Stimulated activated CD4-positive, alpha-beta T cell treated with anti-CD3 and anti-CD28 coated beads, Interleukin-1b, Interleukin-23, amount 100 ng/mL, for 24 hours (primary cell): ENCODE measurements around the gene NCOA6.

Experiments used
- DNase-seq, 4 experiments: peaks; one replicate each; pipeline ENCODE4 v3.0.0-alpha.2; 2020; ENCODE audit warnings: low read depth in 4 of 4, low spot score in 1 of 4

NCOA6 gene

DNA sequence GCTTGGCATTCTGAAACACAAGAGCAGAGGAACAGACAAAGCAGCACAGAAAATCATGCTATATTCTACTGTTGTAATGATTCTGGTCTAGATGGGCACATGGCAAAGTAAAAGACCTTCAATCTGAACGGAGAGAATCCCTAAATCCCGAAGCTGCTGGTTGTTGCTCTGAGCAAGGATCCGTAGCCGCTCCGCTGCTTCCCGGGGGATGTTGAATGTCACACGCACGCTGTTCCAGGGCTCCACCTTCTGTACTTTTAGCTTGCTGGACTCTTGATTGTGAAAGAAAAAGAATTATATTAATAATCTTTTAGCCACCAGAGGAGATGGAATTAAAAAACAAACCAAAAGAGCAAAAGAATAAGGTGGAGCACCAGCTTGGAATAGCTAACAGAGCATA is 49.3 kb downstream of the NCOA6 start:
- DNase-seq: no peak

GRCh38 chr20:34774886-34775285 is 50.6 kb downstream of the NCOA6 start:
- DNase-seq: no peak

DNA sequence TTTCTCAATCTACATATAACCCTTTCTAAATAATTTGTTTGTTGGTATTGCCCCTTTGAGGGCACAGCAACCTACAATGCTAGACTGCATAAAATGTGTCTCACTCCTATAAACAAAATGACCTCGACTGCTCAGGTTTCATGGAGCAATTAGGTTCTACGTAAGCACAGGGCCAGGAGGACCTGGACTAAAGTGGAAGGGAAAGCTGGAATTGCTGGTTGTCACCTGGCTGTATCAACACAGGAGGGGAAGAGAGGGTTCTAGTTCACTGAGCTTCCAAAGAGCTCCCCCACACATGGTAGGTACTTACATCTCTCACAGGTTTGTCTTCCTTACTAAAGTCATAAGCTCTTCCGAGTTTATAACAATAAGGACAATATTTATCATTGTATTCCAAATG is 51.0 kb downstream of the NCOA6 start:
- DNase-seq: no peak

DNA sequence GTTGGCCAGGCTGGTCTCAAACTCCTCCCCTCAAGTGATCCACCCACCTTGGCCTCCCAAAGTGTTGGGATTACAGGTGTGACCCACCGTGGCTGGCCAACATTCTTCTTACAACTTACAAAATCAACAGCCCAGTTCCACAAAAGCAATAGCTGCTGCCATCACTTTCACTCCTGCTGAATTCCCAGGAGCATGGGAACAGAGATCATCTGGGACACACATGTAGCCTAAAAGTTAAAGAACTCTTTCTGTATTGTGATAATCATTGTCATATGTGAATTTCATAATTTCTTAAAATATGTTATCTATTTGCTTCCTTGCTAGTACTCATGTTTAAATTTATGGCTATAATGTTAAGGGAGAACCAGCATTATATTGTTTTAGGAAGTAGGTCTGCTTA is 51.7 kb downstream of the NCOA6 start:
- no peak for DNase-seq

GRCh38 chr20:34772437-34772836 is 53.0 kb downstream of the NCOA6 start:
- DNase-seq: no peak

- no peak for DNase-seq
Observed at GRCh38 chr20:34771680-34772081, 53.8 kb downstream of the NCOA6 start.

DNA sequence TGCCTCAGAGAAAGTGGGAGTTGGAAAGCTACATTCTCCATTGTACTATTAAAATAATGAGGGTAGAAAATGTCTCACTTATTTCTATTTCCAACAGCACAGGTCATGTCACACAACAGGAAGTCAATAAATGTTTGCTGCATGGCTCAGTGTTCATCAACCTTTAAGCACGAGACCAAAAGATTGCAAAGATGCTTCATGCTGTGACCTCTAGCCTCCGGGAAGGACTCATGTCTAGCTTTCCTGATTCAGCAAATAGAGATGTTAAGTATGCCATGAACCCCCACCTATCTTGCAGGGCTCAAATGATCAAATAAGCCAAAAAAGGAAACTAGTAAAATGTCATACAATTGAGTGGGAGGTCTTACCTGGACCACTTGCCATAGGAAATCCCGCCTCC is 57.4 kb downstream of the NCOA6 start:
- DNase-seq: no peak

DNA sequence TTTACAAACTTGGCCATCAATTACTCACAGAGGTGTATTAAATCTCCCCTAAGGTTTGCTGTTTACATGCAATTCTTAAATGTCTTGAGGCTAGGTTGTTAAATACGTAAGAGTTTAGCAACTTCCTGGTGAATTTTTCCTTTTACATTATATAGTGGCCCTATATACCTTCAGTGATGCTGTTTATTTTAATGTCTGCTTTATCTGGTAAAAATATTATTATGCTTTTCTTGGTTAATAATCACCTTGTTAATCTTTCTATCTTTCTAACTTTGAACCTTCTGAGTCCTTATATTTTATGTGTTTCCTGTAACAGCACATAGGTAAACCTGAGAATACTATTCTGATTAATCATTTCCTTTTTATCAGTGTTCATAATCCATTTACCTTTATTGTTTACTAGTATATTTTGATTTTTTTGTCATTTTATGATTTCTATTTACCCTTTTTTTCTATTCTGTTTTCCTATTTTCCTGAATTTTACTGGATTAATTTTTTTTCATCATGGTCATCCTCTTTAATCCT is 63.4 kb downstream of the NCOA6 start:
- no peak for DNase-seq

GRCh38 chr20:34755367-34755766 is 70.1 kb downstream of the NCOA6 start:
- no peak for DNase-seq

GRCh38 chr20:34754611-34755010 is 70.8 kb downstream of the NCOA6 start:
- DNase-seq: no peak

DNA sequence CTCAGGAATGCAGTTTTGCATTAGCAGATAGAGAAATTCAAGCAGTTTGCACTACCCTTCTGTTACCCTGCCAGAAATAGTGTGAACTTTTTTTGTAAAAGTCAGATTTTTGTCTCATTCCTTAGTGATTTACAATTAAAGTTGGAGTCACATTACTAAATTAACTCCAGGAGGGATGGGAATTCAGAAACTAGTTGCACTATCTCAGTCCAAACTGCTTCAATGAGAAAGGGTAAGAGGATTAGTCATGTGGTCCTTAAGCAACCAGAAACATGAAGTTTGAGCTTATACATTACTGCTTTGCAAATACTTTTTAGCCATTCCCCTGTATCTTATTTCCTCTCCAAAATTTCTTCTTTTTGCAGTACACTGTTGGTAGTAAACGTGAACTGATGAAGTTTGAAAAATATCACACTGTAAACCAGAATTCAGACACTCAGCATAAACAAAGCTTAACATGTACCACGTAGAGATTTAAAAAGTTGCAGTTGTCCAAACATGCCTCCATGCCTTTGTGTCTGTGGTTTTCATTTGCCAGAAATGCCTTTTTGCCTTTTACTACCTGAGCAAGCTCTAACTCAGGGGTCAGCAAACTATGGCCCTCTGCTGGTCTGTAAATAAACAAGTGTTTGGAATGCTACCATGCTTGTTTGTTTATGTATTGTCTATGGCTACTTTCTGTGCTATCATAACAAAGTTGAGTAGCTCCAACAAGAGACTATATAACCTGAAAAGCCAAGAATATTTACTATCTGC is 71.6 kb downstream of the NCOA6 start:
- DNase-seq: no peak

- DNase-seq: no peak
Observed at GRCh38 chr20:34751453-34751852, 74.0 kb downstream of the NCOA6 start.

- DNase-seq: no peak
Observed at GRCh38 chr20:34750484-34750883, 75.0 kb downstream of the NCOA6 start.

DNA sequence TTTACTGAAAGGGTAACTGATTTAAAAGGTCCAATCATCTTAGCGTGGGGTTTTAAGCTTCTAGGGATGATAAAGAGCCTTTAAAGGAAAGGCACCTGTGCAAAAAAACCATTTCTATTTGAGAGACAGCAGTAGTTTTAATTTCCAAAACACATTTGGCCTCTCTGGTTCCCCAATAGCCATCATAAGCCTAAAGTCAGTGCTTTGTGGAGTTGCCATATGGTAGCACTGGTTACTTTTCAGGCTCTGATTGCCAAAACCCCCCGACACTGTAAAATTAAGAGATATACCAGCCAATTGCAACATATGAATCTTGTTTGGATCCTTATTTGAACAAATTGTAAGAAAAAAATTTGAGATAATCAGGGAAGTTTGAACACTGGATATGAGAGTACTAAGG is 76.7 kb downstream of the NCOA6 start:
- DNase-seq: no peak

DNA sequence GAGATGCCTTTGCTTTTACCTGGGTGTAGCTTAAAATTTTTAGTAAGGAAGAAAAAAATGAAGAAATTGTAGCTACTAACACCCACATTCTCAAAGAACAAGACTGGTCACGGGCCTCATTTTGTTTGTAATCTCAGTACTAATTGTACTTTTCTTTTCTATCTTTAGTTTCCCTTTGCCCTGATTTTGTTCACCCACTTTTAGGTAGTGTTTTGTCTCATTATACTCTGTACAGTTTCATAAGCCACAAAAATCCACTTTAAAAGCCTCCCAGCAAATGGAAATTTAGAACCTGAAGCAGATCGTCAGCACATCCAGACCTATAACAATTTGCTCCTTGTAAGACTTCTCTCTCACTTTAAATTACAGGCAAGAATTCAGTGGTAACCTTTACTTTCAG is 78.0 kb downstream of the NCOA6 start:
- DNase-seq: no peak

DNA sequence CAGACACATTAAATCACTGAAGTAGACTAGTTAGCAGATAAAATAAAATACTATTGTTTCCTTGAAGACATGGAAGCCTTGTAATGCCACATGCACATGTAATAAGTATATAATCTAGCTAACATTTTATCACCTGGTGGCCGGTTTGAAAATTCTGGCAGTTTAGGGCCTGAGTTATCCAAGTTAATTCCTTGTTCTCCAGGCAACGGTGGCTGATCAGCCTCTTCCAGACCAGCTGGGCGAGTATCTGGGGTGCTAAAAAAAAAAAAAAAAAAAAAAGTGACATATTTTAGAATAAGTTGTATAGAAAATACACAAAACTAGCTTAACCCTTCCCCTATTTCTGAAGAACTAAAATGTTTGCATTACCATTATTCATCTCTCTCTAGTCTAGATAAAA is 78.8 kb downstream of the NCOA6 start:
- DNase-seq: no peak

- no peak for DNase-seq
Observed at GRCh38 chr20:34744847-34745246, 80.6 kb downstream of the NCOA6 start.

DNA sequence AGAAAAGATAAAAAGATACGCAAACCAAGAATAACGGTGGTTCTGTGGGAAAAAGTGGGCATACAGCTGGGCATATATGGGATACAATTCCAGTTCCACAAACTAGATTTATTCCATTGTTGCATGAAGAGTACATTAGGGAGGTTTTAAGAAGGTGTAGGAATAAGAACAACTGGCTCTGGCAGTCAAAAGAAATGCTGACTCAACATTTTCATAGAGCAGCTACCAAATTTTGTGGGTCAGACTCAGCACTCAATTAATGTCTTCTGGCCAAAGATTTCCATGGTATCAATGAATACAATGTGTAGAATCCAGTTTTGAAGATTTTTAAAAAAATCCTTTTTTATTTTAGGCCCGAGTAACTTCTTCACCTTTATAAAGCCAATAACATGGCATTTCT is 81.1 kb downstream of the NCOA6 start:
- DNase-seq: no peak

DNA sequence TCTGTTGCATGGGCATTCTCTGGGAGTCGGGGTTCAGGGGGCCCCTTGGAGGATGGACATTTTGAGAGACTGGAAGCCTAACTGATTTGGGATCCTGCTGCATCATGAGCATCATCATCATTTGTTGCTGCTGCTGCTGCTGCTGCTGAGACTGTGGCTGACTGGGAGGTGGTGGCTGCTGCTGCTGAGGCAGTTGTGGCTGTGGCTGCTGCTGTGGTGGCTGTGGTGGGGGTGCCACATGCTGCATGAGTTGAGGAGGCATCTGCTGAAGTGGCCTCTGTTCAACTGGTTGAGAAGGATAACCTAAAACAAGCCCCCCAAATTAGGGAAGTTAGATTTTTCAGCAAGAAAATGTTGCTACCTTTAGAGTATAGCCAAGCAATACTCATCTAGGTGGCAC is 82.4 kb downstream of the NCOA6 start:
- no peak for DNase-seq

GRCh38 chr20:34736106-34736735 is 89.2 kb downstream of the NCOA6 start:
- no peak for DNase-seq

GRCh38 chr20:34732523-34732922 is 92.9 kb downstream of the NCOA6 start:
- no peak for DNase-seq

- no peak for DNase-seq
Observed at GRCh38 chr20:34729416-34729815, 96.0 kb downstream of the NCOA6 start.

- DNase-seq: no peak
Observed at GRCh38 chr20:34724172-34724571, 101.3 kb downstream of the NCOA6 start.
